Kidney glomerular epithelial cell (primary cell): ENCODE data around the gene SLCO3A1.

Experiments
- DNase-seq: peaks from one replicate; lab custom pipeline; 2025; lab: John Stamatoyannopoulos, UW

SLCO3A1 gene

GRCh38 chr15:91853511-91853947 lies at the start of gene SLCO3A1:
SLCO3A1 (plus strand) TSS chr15:91853708.
- DNase-seq, result peak; percentile 37

- DNase-seq, result no peak
These were observed 46.4 kb upstream of the SLCO3A1 start for GRCh38 chr15:91807122-91807521.

- no peak for DNase-seq
These were observed 39.6 kb upstream of the SLCO3A1 start for GRCh38 chr15:91813924-91814323.

- DNase-seq, result no peak
These were observed 36.6 kb upstream of the SLCO3A1 start for GRCh38 chr15:91816942-91817341.

- DNase-seq, result no peak
These were observed 32.0 kb upstream of the SLCO3A1 start for GRCh38 chr15:91821458-91821857.

GRCh38 chr15:91824256-91824655 lies 29.3 kb upstream of the SLCO3A1 start:
- no peak for DNase-seq

GRCh38 chr15:91826443-91826842 lies 27.1 kb upstream of the SLCO3A1 start:
- no peak for DNase-seq

GRCh38 chr15:91833056-91833455 lies 20.5 kb upstream of the SLCO3A1 start:
- no peak for DNase-seq

- DNase-seq, result no peak
These were observed 13.6 kb upstream of the SLCO3A1 start for GRCh38 chr15:91839867-91840266.

- DNase-seq, result no peak
These were observed 11.6 kb upstream of the SLCO3A1 start for GRCh38 chr15:91841861-91842260.

GRCh38 chr15:91844341-91844740 lies 9.2 kb upstream of the SLCO3A1 start:
- DNase-seq, result no peak

GRCh38 chr15:91844928-91845327 lies 8.6 kb upstream of the SLCO3A1 start:
- DNase-seq, result no peak

- no peak for DNase-seq
These were observed 7.8 kb upstream of the SLCO3A1 start for GRCh38 chr15:91845720-91846119.

GRCh38 chr15:91849180-91849579 lies 4.3 kb upstream of the SLCO3A1 start:
- DNase-seq, result no peak

- DNase-seq, result peak; percentile 49
These were observed 3.8 kb upstream of the SLCO3A1 start for GRCh38 chr15:91849749-91850161.

GRCh38 chr15:91852741-91853510 lies 582 bp upstream of the SLCO3A1 start:
- peak; percentile 49 for DNase-seq

GRCh38 chr15:91853948-91854638 lies 585 bp downstream of the SLCO3A1 start:
- DNase-seq, result no peak

- DNase-seq, result no peak
These were observed 1.1 kb downstream of the SLCO3A1 start for GRCh38 chr15:91854639-91854990.

GRCh38 chr15:91855241-91855640 lies 1.7 kb downstream of the SLCO3A1 start:
- DNase-seq, result no peak

- DNase-seq, result peak; percentile 13
These were observed 2.4 kb downstream of the SLCO3A1 start for GRCh38 chr15:91855684-91856489.

- no peak for DNase-seq
These were observed 3.7 kb downstream of the SLCO3A1 start for GRCh38 chr15:91857224-91857585.

GRCh38 chr15:91857772-91858171 lies 4.3 kb downstream of the SLCO3A1 start:
- no peak for DNase-seq

GRCh38 chr15:91860498-91860897 lies 7.0 kb downstream of the SLCO3A1 start:
- DNase-seq, result no peak
